Heart right ventricle (tissue), 16 donors: ENCODE results near the gene GATA1. TPM values are rescaled to one million over a fixed set of nuclear protein-coding genes. Genes with fewer than 3 reads are reported as not detected.

Source experiments
- ATAC-seq, 8 donors: fragments of 200-7000 bp; cut with Tn5 transposase; one replicate each; pipeline ENCODE4 v1.9.1; 2020; ENCODE audit warnings: mild to moderate bottlenecking in 8 of 8, moderate library complexity in 8 of 8, moderate number of reproducible peaks in 1 of 8
- DNase-seq, 2 donors: peaks; one replicate each; pipeline ENCODE4 v3.0.0-alpha.2; 2020
- H3K27ac ChIP-seq, 10 donors: fragments of 200-600 bp; sonication (generic) in 2 of 10; one replicate each; pipeline versions ENCODE4 v1.5.0 to v1.8.0; 2020 to 2022; ENCODE audit warnings: mild to moderate bottlenecking in 3 of 10
- H3K27me3 ChIP-seq, 7 donors: fragments of 200-600 bp; one replicate each; pipeline ENCODE4 v1.8.0; 2021 to 2022; ENCODE audit warnings: mild to moderate bottlenecking in 2 of 7
- H3K36me3 ChIP-seq, 9 donors: fragments of 200-600 bp; sonication (generic) in 1 of 9; one replicate each; pipeline versions ENCODE4 v1.5.0 to v1.8.0; 2020 to 2022; ENCODE audit warnings: mild to moderate bottlenecking in 2 of 9
- H3K4me1 ChIP-seq, 9 donors: fragments of 200-600 bp; sonication (generic) in 1 of 9; one replicate each; pipeline versions ENCODE4 v1.5.0 to v1.8.0; 2020 to 2022; ENCODE audit warnings: mild to moderate bottlenecking in 4 of 9
- H3K4me3 ChIP-seq, 10 donors: fragments of 200-600 bp; sonication (generic) in 2 of 10; one replicate each; pipeline versions ENCODE4 v1.5.0 to v1.8.0; 2020 to 2022; ENCODE audit warnings: mild to moderate bottlenecking in 7 of 10, moderate library complexity in 2 of 10
- H3K9me3 ChIP-seq, 11 donors: fragments of 200-600 bp in 10 of 11; sonication (generic) in 2 of 11; one replicate each; pipeline versions ENCODE4 v1.5.0 to v1.8.0; 2013 to 2022; ENCODE audit warnings: mild to moderate bottlenecking in 2 of 11, control low read depth in 1 of 11, moderate library complexity in 1 of 11
- whole genome bisulfite sequencing, 2 donors: extraction: QIAGEN DNeasy Blood & Tissue Kit; methylation state at CpG; one replicate each; pipeline ENCODE4 v1.1.7; 2013; ENCODE audit warnings: inconsistent platforms in 1 of 2; 5-methylcytosine and 5-hydroxymethylcytosine counted together
- intact Hi-C, 10 donors: fragments of 100-400 bp; cut with DNase I; formaldehyde crosslinking; loops; one replicate each; pipeline versions ENCODE4 v1.11.1 to v1.14.2; 2022
- polyA plus RNA-seq, 2 donors: library from polyadenylated mRNA; stranded (reverse); fragments of 200-250 nt; gene quantifications; one replicate each; pipeline ENCODE4 v1.2.3, GENCODE V29; 2013
- total RNA-seq, 10 donors: library from RNA; stranded (reverse); fragmentation: NEBNext Ultra II Directional in 3 of 10; extraction: Animal tissue kit (Norgen Biotek cat#: 25700) in 3 of 10; gene quantifications; one replicate each; pipeline versions ENCODE4 v1.2.1 to v1.2.4, GENCODE V29; 2021 to 2023
- TF ChIP-seq, protein P1 (sequence below), 9 donors: fragments of 200-600 bp; sonication (generic) in 2 of 9; IDR thresholded peaks; one replicate each; pipeline versions ENCODE4 v1.5.0 to v1.8.0; 2021 to 2022; ENCODE audit warnings: antibody characterized with exemption in 9 of 9, mild to moderate bottlenecking in 5 of 9, moderate library complexity in 1 of 9
- donor health status: Arrhythmogenic right ventricular cardiomyopathy.
- donor health status: ischemic (EF 13 %, LVEDD 7.1; RV severe dilation, severe dysfunction).
- donor health status: healthy with polysubstance abuse.
- donor health status: DM: no; HTN: yes; CAD: no.
- donor health status: DM: no; HTN: no; CAD: no.
- donor health status: ischemic (EF 25% LVEDD 6.9; RV normal size, moderate dysfunction).
- donor health status: ischemic (EF 25% LVEDD 5.7; RV mildly dilated, moderate dysfunction).
- donor health status: healthy.
- donor health status: DM: yes; HTN: yes; CAD: no.
- donor health status: Ischemic cardiomyopathy.
- donor health status: ischemic (EF 35%, LVEDD 5.7; RV mildly dilated, moderate dysfunction).
- donor health status: nonischemic (EF 11% LVEDD 7.7; RV severe dilation, severe dysfunction).
- donor health status: DM: yes; HTN: yes; CAD: no.
- donor health status: PGD.
- donor health status: ischemic (EF 29% LVEDD 5.4; RV normal size, mild dysfunction).
- donor health status: nonischemic (EF 23%, LVEDD 6.1; RV moderate dilation, normal function).

Gene GATA1
- total and polyA plus RNA-seq, 12 donors = 0.07 to 0.25 (median 0.23) TPM; not detected in 9

DNA sequence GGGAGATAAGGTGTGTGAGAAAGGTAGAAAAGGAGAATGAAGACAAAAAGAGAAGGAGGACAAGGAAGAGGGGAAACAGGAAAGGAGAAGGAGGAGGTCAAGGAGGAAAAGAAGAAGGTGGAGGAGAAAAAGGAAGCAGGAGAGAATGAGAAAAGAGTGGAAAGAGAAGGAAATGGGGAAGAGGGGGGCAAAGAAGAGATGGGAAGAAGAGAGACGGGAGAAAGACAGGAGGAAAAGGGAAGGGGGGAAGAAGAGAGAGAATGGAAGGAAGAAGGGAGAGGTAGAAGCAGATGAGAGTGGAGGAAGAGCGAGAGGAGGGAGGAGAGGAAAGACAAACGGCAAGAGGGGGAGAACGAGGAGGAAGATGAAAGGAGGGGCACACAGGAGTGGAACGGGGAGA lies 4.1 kb downstream of the GATA1 start:
- TF ChIP-seq, protein P1, sequence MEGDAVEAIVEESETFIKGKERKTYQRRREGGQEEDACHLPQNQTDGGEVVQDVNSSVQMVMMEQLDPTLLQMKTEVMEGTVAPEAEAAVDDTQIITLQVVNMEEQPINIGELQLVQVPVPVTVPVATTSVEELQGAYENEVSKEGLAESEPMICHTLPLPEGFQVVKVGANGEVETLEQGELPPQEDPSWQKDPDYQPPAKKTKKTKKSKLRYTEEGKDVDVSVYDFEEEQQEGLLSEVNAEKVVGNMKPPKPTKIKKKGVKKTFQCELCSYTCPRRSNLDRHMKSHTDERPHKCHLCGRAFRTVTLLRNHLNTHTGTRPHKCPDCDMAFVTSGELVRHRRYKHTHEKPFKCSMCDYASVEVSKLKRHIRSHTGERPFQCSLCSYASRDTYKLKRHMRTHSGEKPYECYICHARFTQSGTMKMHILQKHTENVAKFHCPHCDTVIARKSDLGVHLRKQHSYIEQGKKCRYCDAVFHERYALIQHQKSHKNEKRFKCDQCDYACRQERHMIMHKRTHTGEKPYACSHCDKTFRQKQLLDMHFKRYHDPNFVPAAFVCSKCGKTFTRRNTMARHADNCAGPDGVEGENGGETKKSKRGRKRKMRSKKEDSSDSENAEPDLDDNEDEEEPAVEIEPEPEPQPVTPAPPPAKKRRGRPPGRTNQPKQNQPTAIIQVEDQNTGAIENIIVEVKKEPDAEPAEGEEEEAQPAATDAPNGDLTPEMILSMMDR (IDR thresholded peaks at IDR 0.05) = no peak
- intact Hi-C loops = loop anchor here in 1 of 10 donors (10.0 kb wide), 1 partner anchor 96 kb away; the partner anchor contains the start of gene SUV39H1
- 50 to 56% methylated on average over 5 of the region's 5 CpGs for WGBS, 2 donors

DNA sequence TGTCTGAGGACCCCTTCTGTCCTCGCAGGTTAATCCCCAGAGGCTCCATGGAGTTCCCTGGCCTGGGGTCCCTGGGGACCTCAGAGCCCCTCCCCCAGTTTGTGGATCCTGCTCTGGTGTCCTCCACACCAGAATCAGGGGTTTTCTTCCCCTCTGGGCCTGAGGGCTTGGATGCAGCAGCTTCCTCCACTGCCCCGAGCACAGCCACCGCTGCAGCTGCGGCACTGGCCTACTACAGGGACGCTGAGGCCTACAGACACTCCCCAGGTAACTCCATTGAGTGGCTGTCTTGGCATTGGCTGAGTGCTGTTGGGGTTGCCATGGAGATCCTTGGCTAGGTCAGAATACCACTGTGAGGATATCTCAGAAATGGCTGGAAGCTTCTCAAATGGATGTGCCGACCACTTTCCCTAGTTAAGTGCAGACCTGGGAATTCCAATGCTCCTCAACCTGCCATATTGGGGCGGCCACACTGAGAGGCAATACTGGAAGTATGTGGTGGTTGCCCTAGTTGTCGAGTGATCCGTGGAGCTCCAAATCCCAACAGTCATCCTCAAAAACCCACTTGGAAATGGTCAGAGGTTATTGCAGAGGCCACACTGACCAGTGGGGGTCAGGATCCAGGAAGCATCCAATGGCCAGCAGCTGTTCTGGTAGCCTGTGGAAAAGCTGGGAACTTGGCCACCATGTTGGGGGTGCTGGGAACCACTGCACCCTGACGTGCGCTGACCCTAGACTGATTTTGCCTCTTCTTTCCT lies 4.9 kb downstream of the GATA1 start:
- no peak overlapping the region for H3K4me3 ChIP-seq
- H3K27ac ChIP-seq = no peak overlapping the region
- H3K36me3 ChIP-seq = no peaks in the 10 kb centered on the region
- intact Hi-C loops = loop anchor here in 1 of 10 donors (10.0 kb wide), 1 partner anchor 96 kb away; the partner anchor contains the start of gene SUV39H1
- H3K27me3 ChIP-seq = peaks cover 0 to 23% (median 0%) of the 10 kb centered on the region in 7 donors
- no peaks in the 10 kb centered on the region for H3K9me3 ChIP-seq
- TF ChIP-seq, protein P1 (IDR thresholded peaks at IDR 0.05) = no peak
- DNase-seq = no peak
- H3K4me1 ChIP-seq = no peaks in the 10 kb centered on the region
- WGBS, 2 donors = 82 to 87% methylated on average over 11 of the region's 11 CpGs
- ATAC-seq = no peak

More for the DNA sequence above, 4.1 kb downstream of the GATA1 start:
- no peak for ATAC-seq
- no peaks in the 10 kb centered on the region for H3K4me1 ChIP-seq
- no peak for DNase-seq
- no peak overlapping the region for H3K4me3 ChIP-seq
- no peaks in the 10 kb centered on the region for H3K36me3 ChIP-seq
- no peaks in the 10 kb centered on the region for H3K9me3 ChIP-seq
- peaks cover 0 to 23% (median 0%) of the 10 kb centered on the region in 7 donors for H3K27me3 ChIP-seq
- H3K27ac ChIP-seq = no peak overlapping the region

DNA sequence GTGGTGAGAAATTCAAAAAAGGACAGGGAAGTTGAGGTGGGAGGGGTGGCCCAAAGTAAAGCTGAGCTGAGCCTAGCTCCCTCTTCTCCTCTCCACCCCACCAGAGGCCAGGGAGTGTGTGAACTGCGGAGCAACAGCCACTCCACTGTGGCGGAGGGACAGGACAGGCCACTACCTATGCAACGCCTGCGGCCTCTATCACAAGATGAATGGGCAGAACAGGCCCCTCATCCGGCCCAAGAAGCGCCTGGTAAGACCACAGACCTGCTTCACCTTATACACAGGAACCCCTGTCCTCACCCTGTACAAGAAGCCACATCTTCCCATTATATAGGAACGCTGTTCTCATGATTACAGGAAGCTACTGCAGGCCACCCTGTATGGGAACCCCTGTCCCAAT lies 5.8 kb downstream of the GATA1 start:
- H3K27me3 ChIP-seq = peaks cover 0 to 15% (median 0%) of the 10 kb centered on the region in 7 donors
- H3K27ac ChIP-seq = no peak overlapping the region
- intact Hi-C loops = loop anchor here in 1 of 10 donors (10.0 kb wide), 1 partner anchor 97 kb away; the partner anchor contains the start of gene SUV39H1
- H3K36me3 ChIP-seq = no peaks in the 10 kb centered on the region
- WGBS, 2 donors = 87 to 90% methylated on average over 6 to 7 of the region's 7 CpGs
- ATAC-seq = no peak
- DNase-seq = no peak
- no peaks in the 10 kb centered on the region for H3K4me1 ChIP-seq
- no peak overlapping the region for H3K4me3 ChIP-seq
- no peaks in the 10 kb centered on the region for H3K9me3 ChIP-seq
- TF ChIP-seq, protein P1 (IDR thresholded peaks at IDR 0.05) = no peak

DNA sequence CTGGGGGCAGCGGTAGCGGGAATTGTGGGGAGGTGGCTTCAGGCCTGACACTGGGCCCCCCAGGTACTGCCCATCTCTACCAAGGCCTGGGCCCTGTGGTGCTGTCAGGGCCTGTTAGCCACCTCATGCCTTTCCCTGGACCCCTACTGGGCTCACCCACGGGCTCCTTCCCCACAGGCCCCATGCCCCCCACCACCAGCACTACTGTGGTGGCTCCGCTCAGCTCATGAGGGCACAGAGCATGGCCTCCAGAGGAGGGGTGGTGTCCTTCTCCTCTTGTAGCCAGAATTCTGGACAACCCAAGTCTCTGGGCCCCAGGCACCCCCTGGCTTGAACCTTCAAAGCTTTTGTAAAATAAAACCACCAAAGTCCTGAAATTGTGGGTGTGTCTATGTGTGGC lies 7.5 kb downstream of the GATA1 start:
- 72 to 84% methylated on average over 2 to 4 of the region's 4 CpGs for WGBS, 2 donors
- Histone ChIP-seq H3K27me3 (peaks cover 0 to 6% (median 0%) of the 10 kb centered on the region in 7 donors), H3K9me3 (no peaks in the 10 kb centered on the region), H3K27ac (no peak overlapping the region), H3K4me3 (no peak overlapping the region), H3K4me1 (no peaks in the 10 kb centered on the region), H3K36me3 (no peaks in the 10 kb centered on the region)
- ATAC-seq = no peak
- TF ChIP-seq, protein P1 (IDR thresholded peaks at IDR 0.05) = no peak
- intact Hi-C loops = loop anchor here in 1 of 10 donors (10.0 kb wide), 1 partner anchor 99 kb away; the partner anchor contains the start of gene SUV39H1
- no peak for DNase-seq
